Smooth muscle cell (in vitro differentiated cells): ENCODE results near the gene PRAF2. TPM values are rescaled to one million over a fixed set of nuclear protein-coding genes. Genes with fewer than 3 reads are reported as not detected.

Experiments used
- DNase-seq: peaks from one replicate; lab custom pipeline; 2025; ENCODE audit not compliant: unreplicated experiment; lab: John Stamatoyannopoulos, UW
- H2AFZ ChIP-seq: fragments of 200-600 bp; sonication (generic); 2 replicates; pipeline ENCODE4 v1.6.0; 2016; ENCODE audit warnings: antibody characterized with exemption, low read depth, mild to moderate bottlenecking
- H3F3A ChIP-seq: fragments of 200-600 bp; sonication (generic); 2 replicates; pipeline ENCODE4 v1.6.0; 2017; ENCODE audit warnings: antibody characterized with exemption, low read depth
- H3K27ac ChIP-seq: fragments of 200-600 bp; sonication (generic); 2 replicates; pipeline ENCODE4 v1.5.1; 2016; ENCODE audit warnings: low read depth, mild to moderate bottlenecking
- H3K27me3 ChIP-seq: fragments of 200-600 bp; sonication (generic); 2 replicates; pipeline ENCODE4 v1.6.1; 2016; ENCODE audit warnings: low read depth, mild to moderate bottlenecking
- H3K36me3 ChIP-seq: fragments of 200-600 bp; sonication (generic); 2 replicates; pipeline ENCODE4 v1.5.1; 2016; ENCODE audit warnings: low read depth
- H3K4me1 ChIP-seq: fragments of 200-600 bp; sonication (generic); 2 replicates; pipeline ENCODE4 v1.5.1; 2016; ENCODE audit warnings: low read depth
- H3K4me2 ChIP-seq: fragments of 200-600 bp; sonication (generic); 2 replicates; pipeline ENCODE4 v1.6.0; 2016; ENCODE audit warnings: mild to moderate bottlenecking
- H3K4me3 ChIP-seq: fragments of 200-600 bp; sonication (generic); 2 replicates; pipeline ENCODE4 v1.5.1; 2016; ENCODE audit warnings: mild to moderate bottlenecking
- H3K79me2 ChIP-seq: fragments of 200-600 bp; sonication (generic); 2 replicates; pipeline ENCODE4 v1.6.0; 2016; ENCODE audit warnings: low read depth, mild to moderate bottlenecking
- H3K9ac ChIP-seq: fragments of 200-600 bp; sonication (generic); 2 replicates; pipeline ENCODE4 v1.6.0; 2016; ENCODE audit warnings: low read depth
- H3K9me3 ChIP-seq: fragments of 200-600 bp; sonication (generic); replicated peaks from 2 replicates; pipeline ENCODE4 v1.5.1; 2016; ENCODE audit warnings: low read depth
- H4K20me1 ChIP-seq: fragments of 200-600 bp; sonication (generic); 2 replicates; pipeline ENCODE4 v1.6.0; 2016; ENCODE audit warnings: low read depth
- CTCF ChIP-seq: fragments of 200-600 bp; sonication (generic); IDR thresholded peaks from 2 replicates; pipeline ENCODE4 v1.5.1; 2017; ENCODE audit warnings: borderline replicate concordance, mild to moderate bottlenecking, antibody characterized with exemption; ENCODE audit not compliant: insufficient read depth, poor library complexity, severe bottlenecking
- WGBS: methylation state at CpG from one replicate; pipeline ENCODE4 v1.1.7; 2016; ENCODE audit warnings: low lambda C conversion rate; 5-methylcytosine and 5-hydroxymethylcytosine counted together
- polyA plus RNA-seq: library from polyadenylated mRNA; unstranded; fragments of >200 nt; fragmentation: Nextera tagmentation; extraction: Ambion mirVana; gene quantifications from 2 replicates; pipeline ENCODE4 v1.2.1, GENCODE V29; 2016
- total RNA-seq: library from RNA; depleted of rRNA; stranded (reverse); fragments of >200 nt; gene quantifications from 2 replicates; pipeline ENCODE4 v1.2.3, GENCODE V29; 2014

The PRAF2 gene
- total RNA-seq (21.3 and 43.6 TPM in 2 replicates), polyA plus RNA-seq (134 and 143 TPM in 2 replicates)

- H3K27ac ChIP-seq: peak within 1 kb of the TSS; percentile 58
- no peaks in the 10 kb centered on the region for H3K36me3 ChIP-seq
- TF ChIP-seq CTCF: no peak
- H3K9me3 ChIP-seq: no peaks in the 10 kb centered on the region
- WGBS: 38% methylated on average over 61 of the region's 61 CpGs
- H3K4me2 ChIP-seq: peak within 1 kb of the TSS; percentile 86
- H2AFZ ChIP-seq: no peak within 1 kb of the TSS
- DNase-seq: peak; percentile 54
- peak within 1 kb of the TSS; percentile 71 for H3K4me3 ChIP-seq
- H3K4me1 ChIP-seq: no peaks in the 10 kb centered on the region
- no peaks in the 10 kb centered on the region for H4K20me1 ChIP-seq
- no peaks in the 10 kb centered on the region for H3K27me3 ChIP-seq
- peak within 1 kb of the TSS; percentile 47 for H3K9ac ChIP-seq
- no peaks in the 10 kb centered on the region for H3F3A ChIP-seq
- peaks cover 7% of the 10 kb centered on the region for H3K79me2 ChIP-seq
Observed at GRCh38 chrX:49073601-49074575, at the start of gene PRAF2. Gene PRAF2 (minus strand): TSS chrX:49074002. CDS start chrX:49073987, 15 bp downstream.

- Histone ChIP-seq H2AFZ (no peak overlapping the region), H3K4me2 (peak overlapping the region; percentile 85), H3K9ac (peak overlapping the region; percentile 90), H3F3A (no peaks in the 10 kb centered on the region), H3K27ac (no peak overlapping the region), H3K4me1 (no peaks in the 10 kb centered on the region), H3K36me3 (no peaks in the 10 kb centered on the region), H3K79me2 (peaks cover 9% of the 10 kb centered on the region), H3K9me3 (no peaks in the 10 kb centered on the region), H3K27me3 (no peaks in the 10 kb centered on the region), H4K20me1 (no peaks in the 10 kb centered on the region), H3K4me3 (peak overlapping the region; percentile 63)
- no peak for TF ChIP-seq CTCF
- DNase-seq: no peak
- WGBS: 79% methylated on average over 5 of the region's 5 CpGs
Observed at GRCh38 chrX:49122499-49122898, 48.7 kb upstream of the PRAF2 start.

- no peak for TF ChIP-seq CTCF
- Histone ChIP-seq H3F3A (no peaks in the 10 kb centered on the region), H3K4me3 (no peak overlapping the region), H3K27me3 (no peaks in the 10 kb centered on the region), H3K4me2 (no peak overlapping the region), H3K27ac (no peak overlapping the region), H4K20me1 (no peaks in the 10 kb centered on the region), H3K79me2 (peaks cover 9% of the 10 kb centered on the region), H3K4me1 (no peaks in the 10 kb centered on the region), H2AFZ (no peak overlapping the region), H3K9ac (no peak overlapping the region), H3K36me3 (no peaks in the 10 kb centered on the region), H3K9me3 (no peaks in the 10 kb centered on the region)
- WGBS: 85% methylated on average over 1 of the region's 1 CpG
- DNase-seq: no peak
Observed at GRCh38 chrX:49120091-49120490, 46.3 kb upstream of the PRAF2 start.

DNA sequence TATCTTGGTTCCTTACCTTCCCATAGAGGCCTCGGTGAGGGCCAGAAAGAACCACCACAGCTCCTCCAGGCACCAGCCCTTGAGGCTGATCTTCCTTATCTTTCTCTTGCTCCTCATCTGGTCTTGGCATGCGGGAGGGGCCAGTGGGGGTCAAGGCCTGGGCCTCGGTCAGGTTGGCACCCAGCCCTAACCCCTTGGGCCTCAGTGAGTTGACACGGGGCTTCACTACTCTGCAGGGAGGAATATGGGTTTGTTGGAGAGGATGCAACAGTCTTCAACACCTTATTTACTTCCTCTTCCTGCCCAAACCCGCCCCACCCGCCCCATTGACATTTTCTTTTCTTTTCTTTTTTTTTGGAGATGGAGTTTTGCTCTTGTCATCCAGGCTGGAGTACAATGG lies 43.8 kb upstream of the PRAF2 start:
- no peaks in the 10 kb centered on the region for H3F3A ChIP-seq
- H3K79me2 ChIP-seq: peaks cover 2% of the 10 kb centered on the region
- no peaks in the 10 kb centered on the region for H3K4me1 ChIP-seq
- H3K9ac ChIP-seq: no peak overlapping the region
- no peaks in the 10 kb centered on the region for H4K20me1 ChIP-seq
- no peak overlapping the region for H3K27ac ChIP-seq
- H3K36me3 ChIP-seq: no peaks in the 10 kb centered on the region
- H3K27me3 ChIP-seq: no peaks in the 10 kb centered on the region
- H3K4me3 ChIP-seq: no peak overlapping the region
- H2AFZ ChIP-seq: no peak overlapping the region
- H3K4me2 ChIP-seq: no peak overlapping the region
- WGBS: 83% methylated on average over 6 of the region's 6 CpGs
- no peak for TF ChIP-seq CTCF
- no peaks in the 10 kb centered on the region for H3K9me3 ChIP-seq
- DNase-seq: no peak
